Stomach (tissue), 4 donors: ENCODE measurements around the gene TAC3.
"Not testable (repeated sequence)": the region's sequence is repeated elsewhere in the genome, so short reads cannot be mapped to it uniquely, and the experiment has no call there.

ENCODE experiments used
- POLR2A ChIP-seq, 4 donors: fragments of 450-650 bp; IDR thresholded peaks; one replicate each; pipeline ENCODE4 v1.6.1; 2016; ENCODE audit warnings: antibody characterized with exemption in 4 of 4, control low read depth in 2 of 4, mild to moderate bottlenecking in 1 of 4, moderate library complexity in 1 of 4
- TF ChIP-seq, protein P1 (sequence below), 7 experiments: fragments of 450-650 bp in 4 of 7; fragments of 200-600 bp in 3 of 7; sonication (generic) in 3 of 7; IDR thresholded peaks; one replicate each; pipeline ENCODE4 v1.5.1; 2016 to 2019; ENCODE audit warnings: antibody characterized with exemption in 7 of 7, control low read depth in 2 of 7, mild to moderate bottlenecking in 1 of 7

- TF ChIP-seq, protein P1, sequence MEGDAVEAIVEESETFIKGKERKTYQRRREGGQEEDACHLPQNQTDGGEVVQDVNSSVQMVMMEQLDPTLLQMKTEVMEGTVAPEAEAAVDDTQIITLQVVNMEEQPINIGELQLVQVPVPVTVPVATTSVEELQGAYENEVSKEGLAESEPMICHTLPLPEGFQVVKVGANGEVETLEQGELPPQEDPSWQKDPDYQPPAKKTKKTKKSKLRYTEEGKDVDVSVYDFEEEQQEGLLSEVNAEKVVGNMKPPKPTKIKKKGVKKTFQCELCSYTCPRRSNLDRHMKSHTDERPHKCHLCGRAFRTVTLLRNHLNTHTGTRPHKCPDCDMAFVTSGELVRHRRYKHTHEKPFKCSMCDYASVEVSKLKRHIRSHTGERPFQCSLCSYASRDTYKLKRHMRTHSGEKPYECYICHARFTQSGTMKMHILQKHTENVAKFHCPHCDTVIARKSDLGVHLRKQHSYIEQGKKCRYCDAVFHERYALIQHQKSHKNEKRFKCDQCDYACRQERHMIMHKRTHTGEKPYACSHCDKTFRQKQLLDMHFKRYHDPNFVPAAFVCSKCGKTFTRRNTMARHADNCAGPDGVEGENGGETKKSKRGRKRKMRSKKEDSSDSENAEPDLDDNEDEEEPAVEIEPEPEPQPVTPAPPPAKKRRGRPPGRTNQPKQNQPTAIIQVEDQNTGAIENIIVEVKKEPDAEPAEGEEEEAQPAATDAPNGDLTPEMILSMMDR (IDR thresholded peaks at IDR 0.05) = not testable (repeated sequence)
- not testable (repeated sequence) for TF ChIP-seq POLR2A (IDR thresholded peaks at IDR 0.05)
Measured at GRCh38 chr12:56977361-56977760, 39.0 kb downstream of the TAC3 start.
